HepG2 (cell line): ENCODE results near the gene GNPDA1. TPM values are rescaled to one million over a fixed set of nuclear protein-coding genes. Genes with fewer than 3 reads are reported as not detected.

Experiments
- ATF4 ChIP-seq, 2 experiments: fragments of 450-650 bp in 1 of 2; sonication (generic) in 1 of 2; formaldehyde crosslinking; IDR thresholded peaks; 2 replicates each; pipeline versions ENCODE4 v1.5.0 to v1.8.0; 2020 to 2022; ENCODE audit warnings: mild to moderate bottlenecking in 1 of 2, missing genetic modification reagents in 1 of 2
- CEBPZ ChIP-seq: IDR thresholded peaks from 2 replicates; pipeline ENCODE4 v1.6.1; 2012; ENCODE audit warnings: low read length, improper control_type of control experiment
- ETV6 ChIP-seq: sonication (generic); formaldehyde crosslinking; conservative IDR thresholded peaks from 2 replicates; pipeline ENCODE4 v1.4.0; 2020; ENCODE audit warnings: missing genetic modification reagents
- GATAD2A ChIP-seq: IDR thresholded peaks from 2 replicates; pipeline ENCODE4 v1.6.1; 2016
- HNRNPLL ChIP-seq: fragments of 200-400 bp; formaldehyde crosslinking; IDR thresholded peaks from 2 replicates; pipeline ENCODE4 v1.6.1; 2017; ENCODE audit warnings: mild to moderate bottlenecking, low read depth, low read length; ENCODE audit not compliant: poor library complexity, severe bottlenecking
- NCOR1 ChIP-seq: fragments of 200-600 bp; sonication (generic); IDR thresholded peaks from 2 replicates; pipeline ENCODE4 v1.7.0; 2017; ENCODE audit warnings: antibody characterized with exemption, low read length, borderline replicate concordance
- PITX1 ChIP-seq: sonication (generic); formaldehyde crosslinking; IDR thresholded peaks from 2 replicates; pipeline ENCODE4 v1.5.1; 2020; ENCODE audit warnings: mild to moderate bottlenecking, missing genetic modification reagents
- SAP130 ChIP-seq: IDR thresholded peaks from 2 replicates; pipeline ENCODE4 v1.6.1; 2016; ENCODE audit warnings: low read depth
- SPEN ChIP-seq: sonication (generic); formaldehyde crosslinking; IDR thresholded peaks from 2 replicates; pipeline ENCODE4 v1.5.1; 2020; ENCODE audit warnings: low read depth, mild to moderate bottlenecking, missing genetic modification reagents
- TAF1 ChIP-seq: sonication (generic); formaldehyde crosslinking; IDR thresholded peaks from 2 replicates; pipeline ENCODE4 v1.4.0; 2020; ENCODE audit warnings: missing genetic modification reagents
- THRA ChIP-seq: sonication (generic); formaldehyde crosslinking; IDR thresholded peaks from 2 replicates; pipeline ENCODE4 v1.4.0; 2020; ENCODE audit warnings: missing genetic modification reagents, borderline replicate concordance
- ZFAT ChIP-seq: sonication (generic); formaldehyde crosslinking; conservative IDR thresholded peaks from 2 replicates; pipeline ENCODE4 v1.8.1; 2023; ENCODE audit warnings: missing genetic modification reagents, inconsistent platforms
- ZKSCAN8 ChIP-seq: IDR thresholded peaks from 2 replicates; pipeline ENCODE4 v1.6.1; 2016; ENCODE audit warnings: borderline replicate concordance, missing genetic modification reagents, missing compliant biosample characterization
- ZNF703 ChIP-seq: sonication (generic); formaldehyde crosslinking; IDR thresholded peaks from 2 replicates; pipeline ENCODE4 v1.5.1; 2020; ENCODE audit warnings: missing genetic modification reagents, mild to moderate bottlenecking, moderate library complexity, borderline replicate concordance
- polyA plus RNA-seq, 8 experiments: library from polyadenylated mRNA; depleted of rRNA in 3 of 8; stranded (reverse) in 7 of 8; unstranded in 1 of 8; fragments of >200 nt; fragmentation: Illumina TruSeq in 4 of 8; extraction: Trizol in 4 of 8; gene quantifications; 2 replicates each; pipeline versions ENCODE4 v1.2.1 to v1.2.3, GENCODE V29; 2011 to 2016; ENCODE audit warnings: low read depth in 4 of 8, missing spikeins in 1 of 8, mixed read lengths in 1 of 8; ENCODE audit not compliant: insufficient read depth in 1 of 8
- total RNA-seq, 5 experiments: library from RNA; depleted of rRNA; stranded (reverse); fragments of >200 nt; fragmentation: Illumina TruSeq; extraction: Trizol; gene quantifications; 2 replicates each; pipeline ENCODE4 v1.2.3, GENCODE V29; 2016; ENCODE audit warnings: low read depth in 1 of 5

The GNPDA1 gene
- total and polyA plus RNA-seq, 2 of the 13 experiments (the other 11 are each of a cell fraction or from before 2014, with no cell fraction given) = 6.0 to 54.1 TPM

DNA sequence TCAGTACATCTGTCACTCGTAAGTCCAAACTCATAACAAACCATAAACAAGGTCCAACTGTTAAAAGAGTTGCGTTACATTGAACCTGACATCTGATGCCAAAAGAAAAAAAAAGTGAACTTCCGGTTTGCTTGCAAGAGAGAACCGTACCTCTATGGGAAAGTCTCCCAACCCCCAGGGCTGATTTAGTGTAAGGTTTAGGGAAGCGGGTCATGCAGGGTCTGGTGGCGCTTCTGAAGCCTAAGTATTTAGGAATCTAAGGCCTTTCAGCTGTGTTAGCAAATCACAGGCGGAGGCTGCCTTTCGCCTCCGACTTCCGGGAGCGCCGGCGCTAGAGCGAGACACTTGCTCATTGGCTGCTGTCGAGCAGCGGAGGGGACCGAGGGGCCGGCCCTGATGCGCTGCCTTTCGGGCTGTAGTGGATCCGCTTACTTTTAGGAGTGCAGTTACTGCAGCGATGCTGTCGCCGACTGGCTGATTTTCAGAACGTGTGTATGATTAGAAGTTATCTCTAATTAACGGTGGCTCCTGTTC lies 12.0 kb upstream of the GNPDA1 start (continued):
- TF ChIP-seq SPEN = peak; percentile 44; the same call in 1 of the 2 replicates
- TF ChIP-seq ATF4 (CRISPR knock-in tag; IDR thresholded peaks at IDR 0.05) = peak in 1 of 2 experiments; percentile 26; a peak in 1 of 4 replicates
- TF ChIP-seq ZKSCAN8 (CRISPR knock-in tag) = 0 out of 2 replicates have a peak, but pooled peaks have one; percentile 8
- peak; percentile 30; the same call in 1 of the 2 replicates for TF ChIP-seq PITX1 (CRISPR knock-in tag)
- 0 out of 2 replicates have a peak, but pooled peaks have one; percentile 37 for TF ChIP-seq ZFAT (CRISPR knock-in tag)
- TF ChIP-seq HNRNPLL = peak; percentile 51
- 0 out of 2 replicates have a peak, but pooled peaks have one; percentile 35 for TF ChIP-seq TAF1 (CRISPR knock-in tag)
- no peak for TF ChIP-seq ETV6
- TF ChIP-seq GATAD2A (CRISPR knock-in tag) = peak; percentile 49; the same call in 1 of the 2 replicates
- TF ChIP-seq NCOR1 = peak; percentile 37; the same call in 1 of the 2 replicates
- TF ChIP-seq ZNF703 = no peak
- peak; percentile 37; the same call in 1 of the 2 replicates for TF ChIP-seq THRA (CRISPR knock-in tag)
- peak; percentile 72 for TF ChIP-seq SAP130 (CRISPR knock-in tag)
- no peak for TF ChIP-seq CEBPZ
- TF ChIP-seq, all 625 proteins: peak for 95
